HG02943 (cell line): Measurements from ENCODE around the gene ABCD2.
"Not testable (repeated sequence)": the region's sequence is repeated elsewhere in the genome, so short reads cannot be mapped to it uniquely, and the experiment has no call there.

Experiments used
- ATAC-seq: cut with Tn5 transposase; IDR thresholded peaks from one replicate; pipeline ENCODE4 v1.9.1; 2021; ENCODE audit warnings: mild to moderate bottlenecking, low read depth, moderate library complexity; ENCODE audit not compliant: unreplicated experiment

Gene ABCD2

GRCh38 chr12:39544211-39544610, 75.4 kb downstream of the ABCD2 start:
- ATAC-seq: not testable (repeated sequence)

- no peak for ATAC-seq
Observed at GRCh38 chr12:39541471-39541870, 78.1 kb downstream of the ABCD2 start.

- no peak for ATAC-seq
Observed at GRCh38 chr12:39538679-39539104, 80.9 kb downstream of the ABCD2 start.

GRCh38 chr12:39533951-39534350, 85.7 kb downstream of the ABCD2 start:
- ATAC-seq: no peak

GRCh38 chr12:39532448-39532847, 87.2 kb downstream of the ABCD2 start:
- ATAC-seq: no peak

GRCh38 chr12:39526974-39527373, 92.6 kb downstream of the ABCD2 start:
- no peak for ATAC-seq

GRCh38 chr12:39522167-39522566, 97.4 kb downstream of the ABCD2 start:
- not testable (repeated sequence) for ATAC-seq

- no peak for ATAC-seq
Observed at GRCh38 chr12:39510001-39510400, 109.6 kb downstream of the ABCD2 start.

- ATAC-seq: no peak
Observed at GRCh38 chr12:39505554-39505953, 114.0 kb downstream of the ABCD2 start.

- no peak for ATAC-seq
Observed at GRCh38 chr12:39505023-39505422, 114.6 kb downstream of the ABCD2 start.

- ATAC-seq: no peak
Observed at GRCh38 chr12:39503439-39503838, 116.2 kb downstream of the ABCD2 start.

GRCh38 chr12:39502726-39503125, 116.9 kb downstream of the ABCD2 start:
- ATAC-seq: no peak
